HepG2 (cell line): ENCODE measurements around the gene ART3. TPM values are rescaled to one million over a fixed set of nuclear protein-coding genes. Genes with fewer than 3 reads are reported as not detected.

Source experiments
- ATAC-seq: fragments of 200-7000 bp; cut with Tn5 transposase; 3 replicates; pipeline ENCODE4 v1.9.1; 2020; ENCODE audit warnings: mild to moderate bottlenecking, moderate library complexity
- BruUV-seq: library from RNA; stranded (reverse); fragments of 400-500 nt; replicated peaks from 2 replicates; lab custom pipeline; 2021; lab: Mats Ljungman, UMichigan
- CTCF ChIA-PET: fragments of 300-600 bp; formaldehyde crosslinking; extraction: SDS; loops from one replicate; lab custom pipeline; 2021; ENCODE audit warnings: low total read pairs, inconsistent platforms, low intra/inter-chr PET ratio; lab: Yijun Ruan, JAX
- POLR2A ChIA-PET: fragments of 350-600 bp; sonication (Branson Sonifier 250); formaldehyde crosslinking; loops from one replicate; lab custom pipeline; 2020; ENCODE audit warnings: antibody characterized with exemption, inconsistent platforms; lab: Yijun Ruan, JAX
- DNase-seq: peaks from one replicate; pipeline ENCODE4 v3.0.0-alpha.2; 2015; ENCODE audit warnings: low spot score
- FAIRE-seq: peaks from 3 replicates; lab custom pipeline; 2011; peaks lifted over from hg19 to GRCh38; lab: Jason Lieb, UNC
- H2AFZ ChIP-seq: one replicate; pipeline ENCODE4 v1.6.1; 2011; ENCODE audit warnings: low read length, inconsistent platforms
- H3K27ac ChIP-seq: fragments of 300-600 bp; 3 replicates; pipeline ENCODE4 v1.8.0; 2011; ENCODE audit warnings: mixed run types, mild to moderate bottlenecking, mixed read lengths, low read length, inconsistent platforms; ENCODE audit not compliant: insufficient read depth; ENCODE audit errors: extremely low read length
- H3K27me3 ChIP-seq, 2 experiments: fragments of 200-600 bp in 1 of 2; 2 replicates in 1 of 2; 3 replicates in 1 of 2; pipeline versions ENCODE4 v1.6.0 to v1.8.0; 2011; ENCODE audit warnings: low read length in 2 of 2, mild to moderate bottlenecking in 2 of 2, moderate library complexity in 2 of 2, inconsistent platforms in 1 of 2; ENCODE audit not compliant: insufficient read depth in 2 of 2, control insufficient read depth in 1 of 2
- H3K36me3 ChIP-seq, 2 experiments: fragments of 200-600 bp in 1 of 2; replicated peaks in 1 of 2; 2 replicates in 1 of 2; 3 replicates in 1 of 2; pipeline versions ENCODE4 v1.5.1 to v1.8.0; 2011; ENCODE audit warnings: low read length in 2 of 2, inconsistent platforms in 1 of 2; ENCODE audit not compliant: insufficient read depth in 2 of 2, control insufficient read depth in 1 of 2
- H3K4me1 ChIP-seq: 2 replicates; pipeline ENCODE4 v1.5.1; 2012; ENCODE audit warnings: low read length, inconsistent platforms; ENCODE audit not compliant: insufficient read depth
- H3K4me2 ChIP-seq: 2 replicates; pipeline ENCODE4 v1.6.0; 2011; ENCODE audit warnings: low read depth, low read length, inconsistent platforms
- H3K4me3 ChIP-seq, 3 experiments: fragments of 200-600 bp in 1 of 3; sonication (generic), shearing (Covaris generic) in 1 of 3; replicated peaks in 1 of 3; 2 replicates each; pipeline ENCODE4 v1.5.1; 2011 to 2016; ENCODE audit warnings: low read length in 3 of 3, inconsistent platforms in 2 of 3, low read depth in 2 of 3, mild to moderate bottlenecking in 2 of 3, control low read depth in 1 of 3, mixed read lengths in 1 of 3; ENCODE audit not compliant: insufficient read depth in 1 of 3
- H3K79me2 ChIP-seq: one replicate; pipeline ENCODE4 v1.6.1; 2011; ENCODE audit warnings: low read length, inconsistent platforms; ENCODE audit not compliant: insufficient read depth
- H3K9ac ChIP-seq: 2 replicates; pipeline ENCODE4 v1.6.0; 2011; ENCODE audit warnings: mild to moderate bottlenecking, low read depth, low read length, inconsistent platforms; ENCODE audit not compliant: insufficient read depth
- H3K9me3 ChIP-seq: 2 replicates; pipeline ENCODE4 v1.5.1; 2012; ENCODE audit warnings: mild to moderate bottlenecking, low read length
- H4K20me1 ChIP-seq: 2 replicates; pipeline ENCODE4 v1.6.0; 2011; ENCODE audit warnings: inconsistent platforms, mild to moderate bottlenecking, low read length, moderate library complexity; ENCODE audit not compliant: insufficient read depth
- CENPBD1 ChIP-seq: sonication (generic); formaldehyde crosslinking; IDR thresholded peaks from 2 replicates; pipeline ENCODE4 v1.8.0; 2022; ENCODE audit warnings: missing genetic modification reagents, low read depth, mild to moderate bottlenecking, borderline replicate concordance
- IKZF4 ChIP-seq: sonication (generic); formaldehyde crosslinking; IDR thresholded peaks from 2 replicates; pipeline ENCODE4 v1.5.1; 2020; ENCODE audit warnings: borderline replicate concordance, mild to moderate bottlenecking, low read depth, missing genetic modification reagents; ENCODE audit errors: not compliant biosample characterization
- JARID2 ChIP-seq: sonication (generic); formaldehyde crosslinking; IDR thresholded peaks from 2 replicates; pipeline ENCODE4 v1.8.1; 2023; ENCODE audit warnings: missing genetic modification reagents, inconsistent platforms; ENCODE audit not compliant: insufficient replicate concordance
- MATR3 ChIP-seq: sonication (generic); formaldehyde crosslinking; IDR thresholded peaks from 2 replicates; pipeline ENCODE4 v1.4.0; 2020; ENCODE audit warnings: missing genetic modification reagents
- MTF2 ChIP-seq: sonication (generic); formaldehyde crosslinking; IDR thresholded peaks from 2 replicates; pipeline ENCODE4 v1.5.0; 2020; ENCODE audit warnings: missing genetic modification reagents, borderline replicate concordance
- PLRG1 ChIP-seq: fragments of 450-650 bp; conservative IDR thresholded peaks from 2 replicates; pipeline ENCODE4 v1.6.1; 2016
- POLR2AphosphoS2 ChIP-seq: IDR thresholded peaks from 2 replicates; pipeline ENCODE4 v1.6.1; 2011; ENCODE audit warnings: low read depth, low read length, improper control_type of control experiment
- PREB ChIP-seq: sonication (generic); formaldehyde crosslinking; IDR thresholded peaks from 2 replicates; pipeline ENCODE4 v1.4.0; 2020; ENCODE audit warnings: missing genetic modification reagents
- ZBTB20 ChIP-seq: sonication (generic); formaldehyde crosslinking; IDR thresholded peaks from 2 replicates; pipeline ENCODE4 v1.8.1; 2023; ENCODE audit warnings: missing genetic modification reagents, low read depth, mild to moderate bottlenecking, borderline replicate concordance
- ZBTB40 ChIP-seq, 2 experiments: fragments of 450-650 bp in 1 of 2; sonication (generic) in 1 of 2; formaldehyde crosslinking in 1 of 2; IDR thresholded peaks; 2 replicates each; pipeline versions ENCODE4 v1.6.1 to v1.8.0; 2016 to 2022; ENCODE audit warnings: antibody characterized with exemption in 1 of 2, mild to moderate bottlenecking in 1 of 2, missing genetic modification reagents in 1 of 2
- ZNF20 ChIP-seq: sonication (generic); formaldehyde crosslinking; IDR thresholded peaks from 2 replicates; pipeline ENCODE4 v1.4.0; 2020; ENCODE audit warnings: mild to moderate bottlenecking, moderate library complexity, missing genetic modification reagents
- ZNF777 ChIP-seq: sonication (generic); formaldehyde crosslinking; IDR thresholded peaks from 2 replicates; pipeline ENCODE4 v1.4.0; 2020; ENCODE audit warnings: missing genetic modification reagents
- WGBS: methylation state at CpG from one replicate; pipeline ENCODE4 v1.1.6; 2017; ENCODE audit warnings: low lambda C conversion rate; 5-methylcytosine and 5-hydroxymethylcytosine counted together
- in situ Hi-C: cut with HindIII; loops from 2 replicates; pipeline ENCODE4 v1.10.0; 2017; ENCODE audit warnings: low pct_unique_long_range_greater_than_20kb; ENCODE audit not compliant: extremely low pct_ligation_motif_present
- intact Hi-C: fragments of 100-400 bp; cut with micrococcal nuclease; formaldehyde crosslinking; loops from one replicate; pipeline ENCODE4 v1.10.0; 2022; ENCODE audit not compliant: unreplicated experiment
- polyA plus RNA-seq, 8 experiments: library from polyadenylated mRNA; depleted of rRNA in 3 of 8; stranded (reverse) in 7 of 8; unstranded in 1 of 8; fragments of >200 nt; fragmentation: Illumina TruSeq in 4 of 8; extraction: Trizol in 4 of 8; gene quantifications; 2 replicates each; pipeline versions ENCODE4 v1.2.1 to v1.2.3, GENCODE V29; 2011 to 2016; ENCODE audit warnings: low read depth in 4 of 8, missing spikeins in 1 of 8, mixed read lengths in 1 of 8; ENCODE audit not compliant: insufficient read depth in 1 of 8
- total RNA-seq, 5 experiments: library from RNA; depleted of rRNA; stranded (reverse); fragments of >200 nt; fragmentation: Illumina TruSeq; extraction: Trizol; gene quantifications; 2 replicates each; pipeline ENCODE4 v1.2.3, GENCODE V29; 2016; ENCODE audit warnings: low read depth in 1 of 5

Gene ART3
- total and polyA plus RNA-seq, 2 of the 13 experiments (the other 11 are each of a cell fraction or from before 2014, with no cell fraction given), result not detected

GRCh38 chr4:76148142-76148865 is 73.8 kb downstream of the ART3 start, which contains the start of gene NUP54:
NUP54 (minus strand) TSS chr4:76148397; CDS start chr4:76148374, 23 bp downstream.
- 1% methylated on average over 18 of the region's 47 CpGs for WGBS
- peak within 1 kb of the TSS; percentile 92 for H3K9ac ChIP-seq
- H4K20me1 ChIP-seq, result peaks cover 17% of the 10 kb centered on the region
- intact Hi-C loops, result loop anchor here (1.0 kb wide), 2 partner anchors 158 kb away; partner anchors contain the start of genes SDAD1 and STBD1
- peak within 1 kb of the TSS; percentile 52 for H2AFZ ChIP-seq
- FAIRE-seq (peak; percentile 93), DNase-seq (peak; percentile 91), ATAC-seq (peak; percentile 98)
- H3K79me2 ChIP-seq, result peaks cover 58% of the 10 kb centered on the region
- H3K27ac ChIP-seq, result peak within 1 kb of the TSS; percentile 91
- peak within 1 kb of the TSS; percentile 75 for H3K4me2 ChIP-seq
- no peaks in the 10 kb centered on the region for H3K9me3 ChIP-seq
- in situ Hi-C loops, result no loop called here
- no peaks in the 10 kb centered on the region; a peak in 1 of 5 replicates for H3K27me3 ChIP-seq
- ChIA-PET CTCF (no interaction called here), POLR2A (interaction anchor here (1.0 kb wide), 1 partner anchor 158 kb away, joined by 4 read pairs; the partner anchor contains the start of gene SDAD1)
- H3K4me3 ChIP-seq, result peak within 1 kb of the TSS; percentile 86 to 97 (median 87)
- no TSS peak for BruUV-seq
- H3K4me1 ChIP-seq, result peaks cover 25% of the 10 kb centered on the region
- H3K36me3 ChIP-seq, result peaks cover 0 to 4% of the 10 kb centered on the region in 2 experiments; a peak in 1 of 5 replicates
- no peak for TF ChIP-seq ZNF20 (CRISPR knock-in tag)
- TF ChIP-seq ZNF777 (CRISPR knock-in tag), result peak; percentile 70
- TF ChIP-seq MTF2 (CRISPR knock-in tag), result peak; percentile 77; the same call in 1 of the 2 replicates
- TF ChIP-seq CENPBD1, result peak; percentile 82; the same call in 1 of the 2 replicates
- TF ChIP-seq PREB (CRISPR knock-in tag), result no peak
- peak; percentile 88 for TF ChIP-seq ZBTB40 (IDR thresholded peaks at IDR 0.05)
- peak; percentile 93 for TF ChIP-seq ZBTB40 (CRISPR knock-in tag; IDR thresholded peaks at IDR 0.05)
- TF ChIP-seq ZBTB20, result no peak; the same call in none of the 2 replicates
- TF ChIP-seq PLRG1, result no peak
- no peak for TF ChIP-seq IKZF4 (CRISPR knock-in tag)
- TF ChIP-seq JARID2 (CRISPR knock-in tag), result peak; percentile 84
- TF ChIP-seq MATR3 (CRISPR knock-in tag), result no peak
- no peak; the same call in 1 of the 2 replicates for TF ChIP-seq POLR2AphosphoS2
